ENCODE measurements around the gene PTGIS.

DNA sequence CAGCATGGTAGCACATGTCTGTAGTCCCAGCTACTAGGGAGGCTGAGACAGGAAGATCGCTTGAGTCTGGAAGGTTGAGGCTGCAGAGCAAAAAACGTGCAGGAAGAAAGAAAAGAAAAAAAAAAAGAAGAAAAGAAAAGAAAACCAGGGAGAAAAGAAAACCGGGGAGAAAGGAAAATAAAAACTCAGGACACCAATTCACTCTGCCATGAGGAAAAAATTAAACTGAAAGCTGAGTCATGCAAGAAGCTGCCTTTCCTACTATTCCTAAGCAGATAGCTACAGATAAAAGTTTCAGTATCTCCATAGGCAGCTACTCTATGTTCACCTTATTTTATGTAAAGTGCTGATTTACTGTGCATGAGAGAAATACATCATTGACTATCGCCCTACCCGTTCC lies 10.5 kb downstream of the PTGIS start:
- no peak for TF ChIP-seq POLR2AphosphoS5 (IDR thresholded peaks at IDR 0.05)
- TF ChIP-seq, protein P1, sequence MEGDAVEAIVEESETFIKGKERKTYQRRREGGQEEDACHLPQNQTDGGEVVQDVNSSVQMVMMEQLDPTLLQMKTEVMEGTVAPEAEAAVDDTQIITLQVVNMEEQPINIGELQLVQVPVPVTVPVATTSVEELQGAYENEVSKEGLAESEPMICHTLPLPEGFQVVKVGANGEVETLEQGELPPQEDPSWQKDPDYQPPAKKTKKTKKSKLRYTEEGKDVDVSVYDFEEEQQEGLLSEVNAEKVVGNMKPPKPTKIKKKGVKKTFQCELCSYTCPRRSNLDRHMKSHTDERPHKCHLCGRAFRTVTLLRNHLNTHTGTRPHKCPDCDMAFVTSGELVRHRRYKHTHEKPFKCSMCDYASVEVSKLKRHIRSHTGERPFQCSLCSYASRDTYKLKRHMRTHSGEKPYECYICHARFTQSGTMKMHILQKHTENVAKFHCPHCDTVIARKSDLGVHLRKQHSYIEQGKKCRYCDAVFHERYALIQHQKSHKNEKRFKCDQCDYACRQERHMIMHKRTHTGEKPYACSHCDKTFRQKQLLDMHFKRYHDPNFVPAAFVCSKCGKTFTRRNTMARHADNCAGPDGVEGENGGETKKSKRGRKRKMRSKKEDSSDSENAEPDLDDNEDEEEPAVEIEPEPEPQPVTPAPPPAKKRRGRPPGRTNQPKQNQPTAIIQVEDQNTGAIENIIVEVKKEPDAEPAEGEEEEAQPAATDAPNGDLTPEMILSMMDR (IDR thresholded peaks at IDR 0.05) = no peak
- TF ChIP-seq POLR2A (IDR thresholded peaks at IDR 0.05) = no peak
